Measurements from ENCODE around the gene ATMIN.

The ATMIN gene

GRCh38 chr16:81071805-81072204, 36.2 kb downstream of the ATMIN start:
- DNase-seq: no peak

GRCh38 chr16:81073560-81074330, 38.1 kb downstream of the ATMIN start:
- no peak for DNase-seq

GRCh38 chr16:81076566-81077075, 41.0 kb downstream of the ATMIN start:
- peak; percentile 74 for DNase-seq

- peak; percentile 82 for DNase-seq
Measured at GRCh38 chr16:81077076-81077940, 41.7 kb downstream of the ATMIN start, which contains the start of gene C16orf46. Gene C16orf46, minus strand, starts transcription at chr16:81077238. Its CDS starts 13,283 bp downstream, at chr16:81063955.

GRCh38 chr16:81080233-81080632, 44.6 kb downstream of the ATMIN start:
- no peak for DNase-seq

- DNase-seq: no peak
Measured at GRCh38 chr16:81081014-81081413, 45.4 kb downstream of the ATMIN start.

- no peak for DNase-seq
Measured at GRCh38 chr16:81088836-81089235, 53.2 kb downstream of the ATMIN start.

GRCh38 chr16:81094771-81095251, 59.2 kb downstream of the ATMIN start:
- no peak for DNase-seq

GRCh38 chr16:81095653-81095952, 60.0 kb downstream of the ATMIN start:
- no peak for DNase-seq

- peak; percentile 95 for DNase-seq
Measured at GRCh38 chr16:81095953-81096714, 60.5 kb downstream of the ATMIN start, which contains the start of gene GCSH. Gene GCSH, minus strand, starts transcription at chr16:81096395. Its CDS starts 117 bp downstream, at chr16:81096278.

GRCh38 chr16:81096715-81097208, 61.1 kb downstream of the ATMIN start:
- no peak for DNase-seq

All from GF-D8 (cell line).